Epithelial cell of prostate (primary cell): ENCODE data around the gene DOCK2.

Experiments used
- DNase-seq: peaks from one replicate; pipeline ENCODE4 v3.0.0-alpha.2; 2011; ENCODE audit warnings: low read depth, low spot score
- H3K27ac ChIP-seq: fragments of 450-650 bp; 2 replicates; pipeline ENCODE4 v1.5.1; 2017; ENCODE audit warnings: mild to moderate bottlenecking

DOCK2 gene

GRCh38 chr5:169772688-169773087 is 135.6 kb downstream of the DOCK2 start:
- no peak overlapping the region for H3K27ac ChIP-seq
- DNase-seq, result no peak

GRCh38 chr5:169777159-169777558 is 140.1 kb downstream of the DOCK2 start:
- no peak overlapping the region for H3K27ac ChIP-seq
- DNase-seq, result no peak

- no peak overlapping the region for H3K27ac ChIP-seq
- DNase-seq, result no peak
These were observed 141.8 kb downstream of the DOCK2 start for GRCh38 chr5:169778622-169779596.

GRCh38 chr5:169781420-169782345 is 144.6 kb downstream of the DOCK2 start:
- peak overlapping the region; percentile 12 for H3K27ac ChIP-seq
- DNase-seq, result no peak

- peak overlapping the region; percentile 37 for H3K27ac ChIP-seq
- DNase-seq, result no peak
These were observed 148.9 kb downstream of the DOCK2 start for GRCh38 chr5:169785771-169786618.

GRCh38 chr5:169788168-169788567 is 151.1 kb downstream of the DOCK2 start:
- peak overlapping the region; percentile 21 for H3K27ac ChIP-seq
- DNase-seq, result no peak

GRCh38 chr5:169789417-169789940 is 152.4 kb downstream of the DOCK2 start:
- DNase-seq, result no peak
- no peak overlapping the region for H3K27ac ChIP-seq

- no peak overlapping the region for H3K27ac ChIP-seq
- no peak for DNase-seq
These were observed 154.2 kb downstream of the DOCK2 start for GRCh38 chr5:169791251-169791650.

GRCh38 chr5:169795338-169795737 is 158.3 kb downstream of the DOCK2 start:
- H3K27ac ChIP-seq, result no peak overlapping the region
- no peak for DNase-seq

- H3K27ac ChIP-seq, result no peak overlapping the region
- DNase-seq, result no peak
These were observed 159.7 kb downstream of the DOCK2 start for GRCh38 chr5:169796731-169797130.

GRCh38 chr5:169797577-169797976 is 160.5 kb downstream of the DOCK2 start:
- no peak overlapping the region for H3K27ac ChIP-seq
- no peak for DNase-seq

- no peak for DNase-seq
- no peak overlapping the region for H3K27ac ChIP-seq
These were observed 161.4 kb downstream of the DOCK2 start for GRCh38 chr5:169798438-169798837.

GRCh38 chr5:169798906-169799660 is 162.0 kb downstream of the DOCK2 start:
- no peak for DNase-seq
- no peak overlapping the region for H3K27ac ChIP-seq

- peak; percentile 84 for DNase-seq
- no peak overlapping the region for H3K27ac ChIP-seq
These were observed 164.3 kb downstream of the DOCK2 start for GRCh38 chr5:169801324-169801777.

- H3K27ac ChIP-seq, result no peak overlapping the region
- DNase-seq, result no peak
These were observed 164.7 kb downstream of the DOCK2 start for GRCh38 chr5:169801781-169802180.

- DNase-seq, result no peak
- H3K27ac ChIP-seq, result no peak overlapping the region
These were observed 166.3 kb downstream of the DOCK2 start for GRCh38 chr5:169803077-169803981.

- no peak overlapping the region for H3K27ac ChIP-seq
- DNase-seq, result no peak
These were observed 167.8 kb downstream of the DOCK2 start for GRCh38 chr5:169804861-169805260.

- H3K27ac ChIP-seq, result no peak overlapping the region
- no peak for DNase-seq
These were observed 168.5 kb downstream of the DOCK2 start for GRCh38 chr5:169805527-169805934.
